BJ (cell line): ENCODE data around the gene FAAP100. TPM values are rescaled to one million over a fixed set of nuclear protein-coding genes. Genes with fewer than 3 reads are reported as not detected.

Experiments used
- CTCF ChIA-PET: fragments of 350-600 bp; formaldehyde crosslinking; extraction: SDS; loops from one replicate; lab custom pipeline; 2021; ENCODE audit warnings: antibody characterized with exemption, inconsistent platforms; lab: Yijun Ruan, JAX
- POLR2A ChIA-PET: fragments of 300-600 bp; sonication (Branson Sonifier 250); formaldehyde crosslinking; extraction: SDS; loops from one replicate; lab custom pipeline; 2021; ENCODE audit warnings: antibody characterized with exemption; lab: Charles Lee
- DNase-seq: peaks from one replicate; pipeline ENCODE4 v3.0.0-alpha.2; 2011; ENCODE audit warnings: low read depth
- H3K27me3 ChIP-seq: 2 replicates; pipeline ENCODE4 v1.6.0; 2011; ENCODE audit warnings: low read length; ENCODE audit not compliant: control insufficient read depth, insufficient read depth
- H3K36me3 ChIP-seq: 2 replicates; pipeline ENCODE4 v1.5.1; 2011; ENCODE audit warnings: low read length; ENCODE audit not compliant: control insufficient read depth, insufficient read depth
- H3K4me3 ChIP-seq: 2 replicates; pipeline ENCODE4 v1.5.1; 2011; ENCODE audit warnings: low read depth, mild to moderate bottlenecking, control low read depth, low read length
- CTCF ChIP-seq: IDR thresholded peaks from 2 replicates; pipeline ENCODE4 v1.5.1; 2011; ENCODE audit warnings: low read depth, mild to moderate bottlenecking, control low read depth, inconsistent platforms, low read length, moderate library complexity; ENCODE audit not compliant: insufficient read depth
- polyA plus RNA-seq: library from polyadenylated mRNA; depleted of rRNA; stranded (reverse); fragments of >200 nt; gene quantifications from 2 replicates; pipeline ENCODE4 v1.2.3, GENCODE V29; 2011

Gene FAAP100
- polyA plus RNA-seq, 1 experiment: 11.2 TPM

DNA sequence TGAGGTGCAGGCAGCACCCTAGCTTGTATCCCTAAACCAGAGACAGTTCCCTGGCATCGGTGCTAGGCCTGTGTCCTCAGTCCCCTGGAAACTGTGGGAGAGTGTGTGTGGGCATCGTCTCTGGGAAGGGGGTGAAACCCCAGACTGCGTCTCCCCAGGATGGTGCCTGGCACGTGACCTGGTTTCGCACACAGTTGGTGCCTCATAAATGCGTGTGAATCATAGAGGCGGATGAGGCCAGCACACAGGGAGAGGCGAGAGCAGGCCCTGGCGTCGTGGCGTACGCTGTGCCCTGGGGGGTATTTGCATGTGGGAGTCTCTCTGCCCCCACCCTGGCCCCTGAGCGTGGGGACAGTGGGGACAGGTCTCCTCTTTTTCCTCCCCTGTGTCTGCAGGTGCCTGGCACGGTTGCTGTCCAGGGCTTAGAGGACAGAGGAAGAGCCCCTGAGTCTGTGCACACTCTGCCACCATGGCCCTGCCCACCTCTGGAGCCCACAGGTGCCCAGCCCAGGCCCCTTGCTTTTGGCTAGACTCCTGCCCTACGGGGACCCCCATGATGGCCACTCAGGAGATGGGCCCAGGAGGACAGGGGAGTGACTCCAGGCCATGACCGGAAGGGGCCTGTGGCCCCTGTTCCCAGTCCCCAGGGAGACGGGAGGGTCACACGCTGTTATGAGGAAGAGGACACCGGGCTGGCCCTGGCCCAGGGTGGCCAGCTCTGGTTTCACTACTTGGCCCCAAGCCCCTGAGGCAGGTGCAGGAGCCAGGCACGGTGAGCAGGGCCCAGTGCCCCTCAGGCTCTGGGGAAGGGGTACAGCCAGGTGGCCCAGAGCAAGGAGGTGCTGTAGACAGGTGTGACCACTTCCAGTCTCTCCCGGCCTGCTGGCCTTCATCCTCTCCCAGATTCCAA, 25.2 kb downstream of the FAAP100 start:
- H3K36me3 ChIP-seq: no peaks in the 10 kb centered on the region
- CTCF ChIA-PET: interaction anchor here (1.0 to 1.7 kb wide), 3 partner anchors 8 to 75 kb away, joined by 3 to 5 read pairs (median 3); no protein-coding TSS in a partner anchor
- H3K27me3 ChIP-seq: no peaks in the 10 kb centered on the region
- DNase-seq: no peak
- POLR2A ChIA-PET: no interaction called here
- H3K4me3 ChIP-seq: no peak overlapping the region
- TF ChIP-seq CTCF: no peak

DNA sequence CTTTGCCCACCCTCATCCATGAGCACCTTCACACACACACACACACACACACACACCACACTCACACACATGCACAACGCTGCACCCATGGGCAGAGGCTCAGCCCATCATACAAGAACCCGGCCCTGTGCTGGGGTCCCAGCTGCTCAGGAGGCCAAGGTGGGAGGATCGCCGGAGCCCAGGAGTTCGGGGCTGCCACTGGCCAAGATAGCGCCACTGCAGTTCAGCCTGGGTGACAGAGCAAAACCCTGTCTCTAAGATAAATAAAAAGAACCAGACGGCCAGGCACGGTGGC, 27.3 kb downstream of the FAAP100 start:
- H3K4me3 ChIP-seq: no peak overlapping the region
- ChIA-PET POLR2A (no interaction called here), CTCF (interaction anchor here (1.7 kb wide), 1 partner anchor 19 kb away, joined by 5 read pairs; no protein-coding TSS in a partner anchor)
- no peak for DNase-seq
- no peak for TF ChIP-seq CTCF
- H3K36me3 ChIP-seq: no peaks in the 10 kb centered on the region
- H3K27me3 ChIP-seq: no peaks in the 10 kb centered on the region

DNA sequence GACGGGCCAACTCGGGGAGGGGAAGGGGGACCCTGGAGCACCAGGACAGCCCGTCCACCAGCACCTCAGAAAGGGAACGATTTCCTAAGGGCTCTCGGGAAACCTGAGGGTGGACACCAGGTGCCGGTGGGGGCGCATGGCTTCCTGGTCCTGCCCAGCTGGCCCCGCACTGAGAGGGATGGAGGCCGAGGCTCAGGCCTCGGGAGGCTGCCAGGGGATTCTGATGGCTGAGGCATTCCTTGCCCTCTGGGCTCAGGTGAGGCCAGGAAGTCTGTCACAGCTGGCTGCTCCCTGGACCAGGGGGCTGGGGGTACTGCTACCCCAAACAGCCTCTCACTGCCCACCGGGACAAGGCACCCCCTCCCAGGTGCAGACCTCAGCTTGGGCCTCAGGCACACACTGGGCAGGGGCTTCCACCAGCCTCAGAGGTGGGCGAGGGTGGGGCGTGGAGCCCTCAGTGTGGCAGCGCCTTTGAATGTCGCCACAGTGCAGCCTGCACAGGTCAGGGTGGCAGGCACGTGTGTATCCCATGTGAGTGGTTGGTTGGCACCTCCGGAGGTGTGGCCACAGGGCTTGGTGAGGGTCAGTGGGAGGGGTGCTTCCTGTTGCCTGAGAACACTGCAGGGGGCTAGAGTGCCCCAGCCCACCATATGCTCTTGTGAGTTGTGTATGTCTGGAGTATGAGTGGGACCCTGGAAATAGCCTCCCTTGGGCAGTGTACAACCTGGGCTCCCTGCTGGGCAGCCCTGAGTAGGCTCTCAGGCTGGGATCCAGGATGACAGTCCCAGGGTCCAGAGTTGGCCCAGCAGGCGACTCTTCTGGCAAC, 27.9 kb downstream of the FAAP100 start:
- POLR2A ChIA-PET: no interaction called here
- Histone ChIP-seq H3K4me3 (no peak overlapping the region), H3K27me3 (no peaks in the 10 kb centered on the region), H3K36me3 (no peaks in the 10 kb centered on the region)
- CTCF ChIA-PET: no interaction called here
- TF ChIP-seq CTCF: no peak
- no peak for DNase-seq

GRCh38 chr17:81523402-81524038, 28.6 kb downstream of the FAAP100 start:
- no peak for DNase-seq
- no peaks in the 10 kb centered on the region for H3K36me3 ChIP-seq
- ChIA-PET POLR2A (interaction anchor here (0.6 kb wide), 1 partner anchor 128 kb away, joined by 3 read pairs; the partner anchor contains the start of gene BAHCC1), CTCF (interaction anchor here (2.3 kb wide), 1 partner anchor 78 kb away, joined by 6 read pairs; no protein-coding TSS in a partner anchor)
- H3K27me3 ChIP-seq: no peaks in the 10 kb centered on the region
- H3K4me3 ChIP-seq: no peak overlapping the region
- TF ChIP-seq CTCF: no peak
